ENCODE data around the gene SMG6.

- TF ChIP-seq, protein P1, sequence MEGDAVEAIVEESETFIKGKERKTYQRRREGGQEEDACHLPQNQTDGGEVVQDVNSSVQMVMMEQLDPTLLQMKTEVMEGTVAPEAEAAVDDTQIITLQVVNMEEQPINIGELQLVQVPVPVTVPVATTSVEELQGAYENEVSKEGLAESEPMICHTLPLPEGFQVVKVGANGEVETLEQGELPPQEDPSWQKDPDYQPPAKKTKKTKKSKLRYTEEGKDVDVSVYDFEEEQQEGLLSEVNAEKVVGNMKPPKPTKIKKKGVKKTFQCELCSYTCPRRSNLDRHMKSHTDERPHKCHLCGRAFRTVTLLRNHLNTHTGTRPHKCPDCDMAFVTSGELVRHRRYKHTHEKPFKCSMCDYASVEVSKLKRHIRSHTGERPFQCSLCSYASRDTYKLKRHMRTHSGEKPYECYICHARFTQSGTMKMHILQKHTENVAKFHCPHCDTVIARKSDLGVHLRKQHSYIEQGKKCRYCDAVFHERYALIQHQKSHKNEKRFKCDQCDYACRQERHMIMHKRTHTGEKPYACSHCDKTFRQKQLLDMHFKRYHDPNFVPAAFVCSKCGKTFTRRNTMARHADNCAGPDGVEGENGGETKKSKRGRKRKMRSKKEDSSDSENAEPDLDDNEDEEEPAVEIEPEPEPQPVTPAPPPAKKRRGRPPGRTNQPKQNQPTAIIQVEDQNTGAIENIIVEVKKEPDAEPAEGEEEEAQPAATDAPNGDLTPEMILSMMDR (IDR thresholded peaks at IDR 0.05): no peak
- no peak for TF ChIP-seq POLR2A (IDR thresholded peaks at IDR 0.05)
Measured at GRCh38 chr17:2203818-2204217, 99.8 kb downstream of the SMG6 start.
